Measurements from ENCODE around the gene RBM44.
"Not testable (repeated sequence)": the region's sequence is repeated elsewhere in the genome, so short reads cannot be mapped to it uniquely, and the experiment has no call there.

Gene RBM44

DNA sequence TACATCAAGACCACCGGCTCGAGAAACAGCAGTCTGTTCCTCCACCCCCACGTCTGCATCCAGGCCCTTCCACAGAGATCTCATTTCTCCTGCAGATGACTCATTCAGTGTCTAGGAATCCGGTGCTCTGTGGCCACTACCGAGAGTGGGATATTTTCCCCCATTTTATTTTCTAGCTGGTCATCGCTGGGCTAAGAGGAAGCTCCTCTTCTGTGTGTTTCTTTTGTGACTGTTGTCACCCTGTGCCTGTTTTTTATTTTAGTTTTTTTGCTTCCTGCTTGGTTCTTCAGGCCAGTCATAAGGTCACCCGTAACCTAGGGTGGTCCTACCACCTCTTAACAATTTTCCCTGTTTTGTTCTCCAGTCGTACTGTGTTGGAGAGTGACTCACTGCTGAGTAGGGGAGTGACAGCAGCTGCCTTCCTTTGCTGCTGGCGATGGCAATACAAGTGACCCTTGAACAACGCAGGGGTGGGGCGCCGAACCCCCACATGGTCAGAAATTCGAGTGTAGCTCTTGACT, 67.6 kb downstream of the RBM44 start:
- no peaks in the 10 kb centered on the region; the same call in 1 of the 2 replicates for H3K4me1 ChIP-seq (ENCODE audit: insufficient read depth, low read length)
- H3K4me3 ChIP-seq (ENCODE audit: low read length) = no peak overlapping the region

DNA sequence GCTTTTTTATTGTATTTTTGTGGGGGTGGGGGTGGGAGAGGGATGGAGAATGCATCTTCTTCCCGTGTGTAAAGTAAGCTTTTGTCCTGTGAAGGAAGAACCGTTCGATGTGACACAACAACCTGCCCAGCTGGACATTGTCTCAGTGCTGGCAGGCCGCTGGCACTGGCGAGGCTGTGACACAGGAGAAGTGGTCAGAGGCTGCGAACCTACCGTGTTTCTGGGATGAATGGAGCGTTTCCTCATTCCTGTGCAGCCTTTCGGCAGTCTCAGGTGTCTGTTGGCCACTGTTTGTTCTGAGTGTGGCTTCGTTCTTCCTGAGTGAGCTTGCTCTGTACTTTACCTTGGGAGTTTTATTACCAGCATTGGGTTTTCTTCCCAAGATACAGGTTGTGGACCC, 68.9 kb downstream of the RBM44 start:
- Histone ChIP-seq H3K9me3 (ENCODE audit: insufficient read depth, low read depth, low read length) (no peaks in the 10 kb centered on the region), H3K27ac (ENCODE audit: low read length) (no peak overlapping the region), H3K9ac (ENCODE audit: low read depth, low read length) (no peak overlapping the region), H3K36me3 (ENCODE audit: insufficient read depth, low read depth, low read length) (no peaks in the 10 kb centered on the region), H3K4me3 (ENCODE audit: low read length) (no peak overlapping the region), H3K4me1 (ENCODE audit: insufficient read depth, low read length) (no peaks in the 10 kb centered on the region; the same call in 1 of the 2 replicates), H3K27me3 (ENCODE audit: insufficient read depth, low read length) (0 out of 2 replicates have a peak, but pooled peaks cover 5% of the 10 kb centered on the region)

More for the DNA sequence above, 67.6 kb downstream of the RBM44 start:
- no peak overlapping the region for H3K27ac ChIP-seq (ENCODE audit: low read length)
- no peaks in the 10 kb centered on the region for H3K36me3 ChIP-seq (ENCODE audit: insufficient read depth, low read depth, low read length)
- H3K9me3 ChIP-seq (ENCODE audit: insufficient read depth, low read depth, low read length) = no peaks in the 10 kb centered on the region
- H3K27me3 ChIP-seq (ENCODE audit: insufficient read depth, low read length) = peaks cover 17% of the 10 kb centered on the region
- H3K9ac ChIP-seq (ENCODE audit: low read depth, low read length) = no peak overlapping the region

GRCh38 chr2:237868074-237868473, 69.5 kb downstream of the RBM44 start:
- H3K4me3 ChIP-seq (ENCODE audit: low read length); H3K9ac ChIP-seq (ENCODE audit: low read depth, low read length); H3K36me3 ChIP-seq (ENCODE audit: insufficient read depth, low read depth, low read length); H3K27me3 ChIP-seq (ENCODE audit: insufficient read depth, low read length); H3K9me3 ChIP-seq (ENCODE audit: insufficient read depth, low read depth, low read length); H3K27ac ChIP-seq (ENCODE audit: low read length); H3K4me1 ChIP-seq (ENCODE audit: insufficient read depth, low read length): not testable (repeated sequence)

DNA sequence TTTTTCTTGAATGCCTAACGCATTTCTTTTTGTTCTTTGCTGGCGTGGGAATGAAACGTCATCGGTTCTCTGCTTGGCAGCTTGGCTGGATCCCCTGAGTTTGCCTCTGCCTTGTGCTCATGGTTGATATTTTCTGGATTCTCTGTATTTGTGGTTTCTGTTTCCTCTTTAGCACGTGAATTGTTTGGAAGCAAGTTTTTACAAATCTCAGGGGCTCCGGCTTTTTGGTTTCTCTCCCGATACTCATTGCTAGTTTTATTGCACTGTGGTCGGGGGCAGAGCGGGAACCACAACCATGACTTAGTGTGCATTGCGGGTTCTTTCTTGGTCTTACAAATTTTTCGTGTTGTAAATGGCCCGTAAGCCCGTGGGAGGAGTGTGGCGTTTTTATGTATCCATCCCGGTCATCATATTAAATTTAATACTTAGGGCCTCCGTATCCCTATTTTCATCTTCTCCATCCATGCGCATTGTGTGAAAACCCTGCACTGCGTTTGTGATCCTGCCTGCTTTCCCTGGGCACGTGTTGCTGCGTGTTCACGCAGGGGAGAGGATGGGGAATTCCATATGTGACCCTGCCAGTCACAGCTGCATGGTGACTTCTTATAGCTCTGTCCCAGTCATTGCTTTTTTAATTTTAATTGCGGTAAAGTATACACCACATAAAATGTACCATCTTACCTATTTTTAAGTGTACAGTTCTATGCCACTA, 70.2 kb downstream of the RBM44 start:
- no peaks in the 10 kb centered on the region; the same call in 1 of the 2 replicates for H3K4me1 ChIP-seq (ENCODE audit: insufficient read depth, low read length)
- H3K9ac ChIP-seq (ENCODE audit: low read depth, low read length) = no peak overlapping the region
- H3K27ac ChIP-seq (ENCODE audit: low read length) = no peak overlapping the region
- no peak overlapping the region for H3K4me3 ChIP-seq (ENCODE audit: low read length)
- H3K36me3 ChIP-seq (ENCODE audit: insufficient read depth, low read depth, low read length) = no peaks in the 10 kb centered on the region
- H3K9me3 ChIP-seq (ENCODE audit: insufficient read depth, low read depth, low read length) = no peaks in the 10 kb centered on the region
- no peaks in the 10 kb centered on the region for H3K27me3 ChIP-seq (ENCODE audit: insufficient read depth, low read length)

GRCh38 chr2:237869343-237870102, 70.9 kb downstream of the RBM44 start:
- H3K4me3 ChIP-seq (ENCODE audit: low read length) = no peak overlapping the region
- no peak overlapping the region for H3K9ac ChIP-seq (ENCODE audit: low read depth, low read length)
- H3K27ac ChIP-seq (ENCODE audit: low read length) = no peak overlapping the region
- no peaks in the 10 kb centered on the region for H3K27me3 ChIP-seq (ENCODE audit: insufficient read depth, low read length)
- H3K4me1 ChIP-seq (ENCODE audit: insufficient read depth, low read length) = no peaks in the 10 kb centered on the region; the same call in 1 of the 2 replicates
- H3K36me3 ChIP-seq (ENCODE audit: insufficient read depth, low read depth, low read length) = no peaks in the 10 kb centered on the region
- no peaks in the 10 kb centered on the region for H3K9me3 ChIP-seq (ENCODE audit: insufficient read depth, low read depth, low read length)

GRCh38 chr2:237870126-237870525, 71.5 kb downstream of the RBM44 start:
- H3K9ac ChIP-seq (ENCODE audit: low read depth, low read length) = no peak overlapping the region
- H3K4me3 ChIP-seq (ENCODE audit: low read length) = no peak overlapping the region
- H3K4me1 ChIP-seq (ENCODE audit: insufficient read depth, low read length) = no peaks in the 10 kb centered on the region; the same call in 1 of the 2 replicates
- H3K36me3 ChIP-seq (ENCODE audit: insufficient read depth, low read depth, low read length) = no peaks in the 10 kb centered on the region
- no peaks in the 10 kb centered on the region for H3K27me3 ChIP-seq (ENCODE audit: insufficient read depth, low read length)
- no peaks in the 10 kb centered on the region for H3K9me3 ChIP-seq (ENCODE audit: insufficient read depth, low read depth, low read length)
- no peak overlapping the region for H3K27ac ChIP-seq (ENCODE audit: low read length)

DNA sequence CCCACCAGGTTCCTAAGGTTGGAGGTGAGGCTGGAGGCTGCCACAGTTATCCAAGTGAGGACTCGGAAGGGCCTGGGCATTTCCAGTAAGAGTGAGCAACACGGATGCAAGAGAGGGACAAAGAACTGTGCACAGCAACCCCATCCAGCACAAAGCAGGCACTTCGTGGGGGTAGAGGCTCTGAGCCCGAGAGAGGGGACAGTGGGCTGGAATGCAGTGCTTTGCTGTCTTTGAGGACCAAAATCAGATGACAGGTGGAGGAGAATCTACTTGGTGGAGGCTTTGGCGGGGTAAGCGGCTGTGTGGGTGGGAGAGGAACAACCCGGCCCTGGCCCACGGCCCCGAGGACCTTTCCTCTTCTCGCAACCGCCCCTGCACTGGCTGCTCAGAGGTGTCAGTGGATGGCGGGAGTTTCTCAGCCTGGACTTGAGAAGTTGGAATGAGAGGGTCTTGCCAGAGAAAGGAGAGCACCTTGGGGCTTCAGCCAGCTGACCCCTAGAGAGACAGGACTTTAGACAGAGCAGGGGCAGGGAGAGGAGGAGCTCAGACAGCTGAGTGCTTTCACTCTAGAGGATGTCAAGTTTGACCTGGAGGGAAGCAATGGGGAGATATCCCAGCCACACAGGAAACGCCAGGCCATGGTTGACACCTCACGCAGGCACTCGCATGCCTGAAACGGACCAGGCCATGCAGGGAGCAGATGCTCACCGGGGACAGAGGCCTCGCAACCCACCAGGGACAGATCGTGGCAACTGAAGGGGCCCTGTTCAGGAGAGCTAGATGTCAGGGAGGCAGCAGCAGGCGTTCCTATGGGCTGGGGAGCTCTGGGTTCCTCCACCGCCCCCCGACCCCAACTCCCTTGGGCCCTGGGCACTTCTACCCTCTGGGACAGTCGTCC, 72.4 kb downstream of the RBM44 start:
- Histone ChIP-seq H3K27ac (ENCODE audit: low read length) (no peak overlapping the region), H3K4me1 (ENCODE audit: insufficient read depth, low read length) (no peaks in the 10 kb centered on the region; the same call in 1 of the 2 replicates), H3K36me3 (ENCODE audit: insufficient read depth, low read depth, low read length) (no peaks in the 10 kb centered on the region), H3K4me3 (ENCODE audit: low read length) (no peak overlapping the region), H3K27me3 (ENCODE audit: insufficient read depth, low read length) (no peaks in the 10 kb centered on the region), H3K9me3 (ENCODE audit: insufficient read depth, low read depth, low read length) (no peaks in the 10 kb centered on the region), H3K9ac (ENCODE audit: low read depth, low read length) (no peak overlapping the region)

DNA sequence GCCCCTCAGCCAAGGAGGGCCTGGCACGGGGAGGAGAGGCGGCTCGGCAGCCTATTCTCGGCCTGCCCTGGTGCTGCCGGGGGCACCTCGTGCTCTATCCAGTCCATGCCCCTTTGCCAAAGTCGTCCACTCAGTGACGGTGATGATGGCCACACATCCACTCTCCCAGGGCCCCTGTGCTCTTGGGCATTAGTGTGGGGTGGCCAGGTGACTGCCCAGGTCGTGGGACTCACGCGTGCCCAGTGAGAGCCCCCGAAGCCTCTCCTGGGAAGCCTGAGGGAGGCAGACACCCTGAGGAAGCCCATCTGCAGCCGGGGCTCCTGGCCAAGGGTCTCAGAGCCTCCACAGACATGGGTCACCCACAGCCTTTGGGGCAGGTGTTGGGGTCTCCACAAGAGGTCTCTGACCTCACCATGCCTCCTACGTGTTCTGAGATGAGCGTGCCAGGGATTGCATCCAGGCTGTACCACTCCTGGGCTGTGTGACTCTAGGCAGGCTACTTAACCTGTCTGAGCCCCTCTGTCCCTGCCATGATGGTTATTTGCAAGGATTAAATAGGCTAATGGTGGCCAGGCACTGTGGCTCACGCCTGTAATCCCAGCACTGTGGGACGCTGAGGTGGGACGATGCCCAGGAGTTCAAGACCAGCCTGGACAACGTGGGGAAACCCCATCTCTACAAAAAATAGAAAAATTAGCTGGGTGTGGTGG, 73.8 kb downstream of the RBM44 start:
- Histone ChIP-seq H3K27ac (ENCODE audit: low read length) (no peak overlapping the region), H3K36me3 (ENCODE audit: insufficient read depth, low read depth, low read length) (no peaks in the 10 kb centered on the region), H3K9ac (ENCODE audit: low read depth, low read length) (no peak overlapping the region), H3K27me3 (ENCODE audit: insufficient read depth, low read length) (no peaks in the 10 kb centered on the region), H3K4me3 (ENCODE audit: low read length) (no peak overlapping the region), H3K9me3 (ENCODE audit: insufficient read depth, low read depth, low read length) (no peaks in the 10 kb centered on the region), H3K4me1 (ENCODE audit: insufficient read depth, low read length) (no peaks in the 10 kb centered on the region)

GRCh38 chr2:237873421-237873831, 74.8 kb downstream of the RBM44 start:
- H3K4me1 ChIP-seq (ENCODE audit: insufficient read depth, low read length) = no peaks in the 10 kb centered on the region
- no peak overlapping the region for H3K27ac ChIP-seq (ENCODE audit: low read length)

GRCh38 chr2:237873897-237874551, 75.4 kb downstream of the RBM44 start:
- no peak overlapping the region for H3K4me3 ChIP-seq (ENCODE audit: low read length)
- H3K9ac ChIP-seq (ENCODE audit: low read depth, low read length) = no peak overlapping the region
- H3K27ac ChIP-seq (ENCODE audit: low read length) = no peak overlapping the region
- no peaks in the 10 kb centered on the region for H3K9me3 ChIP-seq (ENCODE audit: insufficient read depth, low read depth, low read length)
- no peaks in the 10 kb centered on the region for H3K4me1 ChIP-seq (ENCODE audit: insufficient read depth, low read length)
- no peaks in the 10 kb centered on the region for H3K36me3 ChIP-seq (ENCODE audit: insufficient read depth, low read depth, low read length)
- H3K27me3 ChIP-seq (ENCODE audit: insufficient read depth, low read length) = no peaks in the 10 kb centered on the region

More at GRCh38 chr2:237873421-237873831, 74.8 kb downstream of the RBM44 start:
- no peaks in the 10 kb centered on the region for H3K36me3 ChIP-seq (ENCODE audit: insufficient read depth, low read depth, low read length)
- H3K27me3 ChIP-seq (ENCODE audit: insufficient read depth, low read length) = no peaks in the 10 kb centered on the region
- no peaks in the 10 kb centered on the region for H3K9me3 ChIP-seq (ENCODE audit: insufficient read depth, low read depth, low read length)
- no peak overlapping the region for H3K9ac ChIP-seq (ENCODE audit: low read depth, low read length)
- H3K4me3 ChIP-seq (ENCODE audit: low read length) = no peak overlapping the region
